NT2/D1 (cell line): ENCODE measurements around the gene FHAD1.

Experiments used
- DNase-seq: peaks from one replicate; pipeline ENCODE4 v3.0.0-alpha.2; 2011; ENCODE audit warnings: low read depth, low spot score
- H3K27me3 ChIP-seq: 2 replicates; pipeline ENCODE4 v1.6.0; 2011; ENCODE audit warnings: mild to moderate bottlenecking; ENCODE audit not compliant: insufficient read length, insufficient read depth
- H3K36me3 ChIP-seq: 2 replicates; pipeline ENCODE4 v1.6.1; 2011; ENCODE audit warnings: mild to moderate bottlenecking, low read length, mixed read lengths; ENCODE audit not compliant: insufficient read depth, insufficient read length
- H3K4me1 ChIP-seq: 2 replicates; pipeline ENCODE4 v1.5.1; 2011; ENCODE audit not compliant: insufficient read depth, insufficient read length
- H3K4me3 ChIP-seq: 2 replicates; pipeline ENCODE4 v1.5.1; 2011; ENCODE audit warnings: low read depth; ENCODE audit not compliant: insufficient read length
- H3K9ac ChIP-seq: 2 replicates; pipeline ENCODE4 v1.6.0; 2011; ENCODE audit warnings: low read depth; ENCODE audit not compliant: insufficient read length
- H3K9me3 ChIP-seq: 2 replicates; pipeline ENCODE4 v1.5.1; 2011; ENCODE audit warnings: mild to moderate bottlenecking, low read length; ENCODE audit not compliant: insufficient read depth
- SUZ12 ChIP-seq: IDR thresholded peaks from 2 replicates; pipeline ENCODE4 v1.6.1; 2011; ENCODE audit not compliant: insufficient read length, insufficient read depth; ENCODE audit errors: extremely low read depth
- YY1 ChIP-seq: IDR thresholded peaks from 2 replicates; pipeline ENCODE4 v1.6.1; 2011; ENCODE audit not compliant: insufficient read length, insufficient read depth
- ZNF274 ChIP-seq: IDR thresholded peaks from 2 replicates; pipeline ENCODE4 v1.6.1; 2011; ENCODE audit warnings: mild to moderate bottlenecking, low read depth, low read length

The FHAD1 gene

GRCh38 chr1:15249081-15249480 lies 2.1 kb downstream of the FHAD1 start:
- no peak overlapping the region for H3K9ac ChIP-seq
- no peak for TF ChIP-seq YY1
- no peak for TF ChIP-seq ZNF274
- no peak for TF ChIP-seq SUZ12
- H3K9me3 ChIP-seq: no peaks in the 10 kb centered on the region; the same call in 1 of the 2 replicates
- H3K4me3 ChIP-seq: no peak overlapping the region
- H3K27me3 ChIP-seq: no peaks in the 10 kb centered on the region
- H3K36me3 ChIP-seq: no peaks in the 10 kb centered on the region
- DNase-seq: no peak
- peaks cover 3% of the 10 kb centered on the region for H3K4me1 ChIP-seq

- Histone ChIP-seq H3K27me3 (no peaks in the 10 kb centered on the region), H3K9me3 (no peaks in the 10 kb centered on the region; the same call in 1 of the 2 replicates), H3K36me3 (no peaks in the 10 kb centered on the region), H3K4me3 (no peak overlapping the region), H3K9ac (no peak overlapping the region), H3K4me1 (no peaks in the 10 kb centered on the region)
- DNase-seq: no peak
- no peak for TF ChIP-seq SUZ12
- TF ChIP-seq YY1: no peak
- no peak for TF ChIP-seq ZNF274
Measured at GRCh38 chr1:15251857-15252835, 5.1 kb downstream of the FHAD1 start.

- Histone ChIP-seq H3K4me1 (no peaks in the 10 kb centered on the region), H3K9me3 (no peaks in the 10 kb centered on the region; the same call in 1 of the 2 replicates), H3K4me3 (no peak overlapping the region), H3K27me3 (no peaks in the 10 kb centered on the region), H3K9ac (no peak overlapping the region), H3K36me3 (no peaks in the 10 kb centered on the region)
- no peak for DNase-seq
- TF ChIP-seq SUZ12: no peak
- no peak for TF ChIP-seq YY1
- TF ChIP-seq ZNF274: no peak
Measured at GRCh38 chr1:15254559-15254958, 7.5 kb downstream of the FHAD1 start.

- no peak overlapping the region for H3K4me3 ChIP-seq
- no peak for DNase-seq
- no peaks in the 10 kb centered on the region; the same call in 1 of the 2 replicates for H3K9me3 ChIP-seq
- H3K36me3 ChIP-seq: no peaks in the 10 kb centered on the region
- H3K9ac ChIP-seq: no peak overlapping the region
- TF ChIP-seq YY1: no peak
- TF ChIP-seq ZNF274: no peak
- no peak for TF ChIP-seq SUZ12
- no peaks in the 10 kb centered on the region for H3K4me1 ChIP-seq
- no peaks in the 10 kb centered on the region for H3K27me3 ChIP-seq
Measured at GRCh38 chr1:15255582-15256149, 8.6 kb downstream of the FHAD1 start.

GRCh38 chr1:15256584-15256983 lies 9.6 kb downstream of the FHAD1 start:
- no peak overlapping the region for H3K9ac ChIP-seq
- H3K9me3 ChIP-seq: no peaks in the 10 kb centered on the region; the same call in 1 of the 2 replicates
- no peaks in the 10 kb centered on the region for H3K4me1 ChIP-seq
- no peak for DNase-seq
- no peaks in the 10 kb centered on the region for H3K36me3 ChIP-seq
- TF ChIP-seq SUZ12 (no peak), YY1 (no peak), ZNF274 (no peak)
- H3K4me3 ChIP-seq: no peak overlapping the region
- no peaks in the 10 kb centered on the region for H3K27me3 ChIP-seq

- Histone ChIP-seq H3K9me3 (no peaks in the 10 kb centered on the region), H3K27me3 (no peaks in the 10 kb centered on the region), H3K36me3 (no peaks in the 10 kb centered on the region), H3K9ac (no peak overlapping the region), H3K4me3 (no peak overlapping the region), H3K4me1 (no peaks in the 10 kb centered on the region)
- DNase-seq: no peak
- TF ChIP-seq ZNF274: no peak
- TF ChIP-seq YY1: no peak
- TF ChIP-seq SUZ12: no peak
Measured at GRCh38 chr1:15257309-15257708, 10.3 kb downstream of the FHAD1 start.

- no peak for DNase-seq
- H3K9me3 ChIP-seq: no peaks in the 10 kb centered on the region
- H3K27me3 ChIP-seq: no peaks in the 10 kb centered on the region
- no peak overlapping the region for H3K9ac ChIP-seq
- no peak overlapping the region for H3K4me3 ChIP-seq
- no peak for TF ChIP-seq ZNF274
- TF ChIP-seq YY1: no peak
- no peak for TF ChIP-seq SUZ12
- no peaks in the 10 kb centered on the region for H3K36me3 ChIP-seq
- H3K4me1 ChIP-seq: no peaks in the 10 kb centered on the region
Measured at GRCh38 chr1:15258833-15259621, 12.0 kb downstream of the FHAD1 start.
